HepG2 (cell line): ENCODE data around the gene CFAP61. TPM values are rescaled to one million over a fixed set of nuclear protein-coding genes. Genes with fewer than 3 reads are reported as not detected.

Experiments
- ATAC-seq: fragments of 200-7000 bp; cut with Tn5 transposase; 3 replicates; pipeline ENCODE4 v1.9.1; 2020; ENCODE audit warnings: mild to moderate bottlenecking, moderate library complexity
- BruUV-seq: library from RNA; stranded (reverse); fragments of 400-500 nt; replicated peaks from 2 replicates; lab custom pipeline; 2021; lab: Mats Ljungman, UMichigan
- CTCF ChIA-PET: fragments of 300-600 bp; formaldehyde crosslinking; extraction: SDS; loops from one replicate; lab custom pipeline; 2021; ENCODE audit warnings: low total read pairs, inconsistent platforms, low intra/inter-chr PET ratio; lab: Yijun Ruan, JAX
- POLR2A ChIA-PET: fragments of 350-600 bp; sonication (Branson Sonifier 250); formaldehyde crosslinking; loops from one replicate; lab custom pipeline; 2020; ENCODE audit warnings: antibody characterized with exemption, inconsistent platforms; lab: Yijun Ruan, JAX
- DNase-seq: peaks from one replicate; pipeline ENCODE4 v3.0.0-alpha.2; 2015; ENCODE audit warnings: low spot score
- FAIRE-seq: peaks from 3 replicates; lab custom pipeline; 2011; peaks lifted over from hg19 to GRCh38; lab: Jason Lieb, UNC
- H2AFZ ChIP-seq: one replicate; pipeline ENCODE4 v1.6.1; 2011; ENCODE audit warnings: low read length, inconsistent platforms
- H3K27ac ChIP-seq: fragments of 300-600 bp; 3 replicates; pipeline ENCODE4 v1.8.0; 2011; ENCODE audit warnings: mixed run types, mild to moderate bottlenecking, mixed read lengths, low read length, inconsistent platforms; ENCODE audit not compliant: insufficient read depth; ENCODE audit errors: extremely low read length
- H3K27me3 ChIP-seq, 2 experiments: fragments of 200-600 bp in 1 of 2; 2 replicates in 1 of 2; 3 replicates in 1 of 2; pipeline versions ENCODE4 v1.6.0 to v1.8.0; 2011; ENCODE audit warnings: low read length in 2 of 2, mild to moderate bottlenecking in 2 of 2, moderate library complexity in 2 of 2, inconsistent platforms in 1 of 2; ENCODE audit not compliant: insufficient read depth in 2 of 2, control insufficient read depth in 1 of 2
- H3K36me3 ChIP-seq, 2 experiments: fragments of 200-600 bp in 1 of 2; replicated peaks in 1 of 2; 2 replicates in 1 of 2; 3 replicates in 1 of 2; pipeline versions ENCODE4 v1.5.1 to v1.8.0; 2011; ENCODE audit warnings: low read length in 2 of 2, inconsistent platforms in 1 of 2; ENCODE audit not compliant: insufficient read depth in 2 of 2, control insufficient read depth in 1 of 2
- H3K4me1 ChIP-seq: 2 replicates; pipeline ENCODE4 v1.5.1; 2012; ENCODE audit warnings: low read length, inconsistent platforms; ENCODE audit not compliant: insufficient read depth
- H3K4me2 ChIP-seq: 2 replicates; pipeline ENCODE4 v1.6.0; 2011; ENCODE audit warnings: low read depth, low read length, inconsistent platforms
- H3K4me3 ChIP-seq, 3 experiments: fragments of 200-600 bp in 1 of 3; sonication (generic), shearing (Covaris generic) in 1 of 3; replicated peaks in 1 of 3; 2 replicates each; pipeline ENCODE4 v1.5.1; 2011 to 2016; ENCODE audit warnings: low read length in 3 of 3, inconsistent platforms in 2 of 3, low read depth in 2 of 3, mild to moderate bottlenecking in 2 of 3, control low read depth in 1 of 3, mixed read lengths in 1 of 3; ENCODE audit not compliant: insufficient read depth in 1 of 3
- H3K79me2 ChIP-seq: one replicate; pipeline ENCODE4 v1.6.1; 2011; ENCODE audit warnings: low read length, inconsistent platforms; ENCODE audit not compliant: insufficient read depth
- H3K9ac ChIP-seq: 2 replicates; pipeline ENCODE4 v1.6.0; 2011; ENCODE audit warnings: mild to moderate bottlenecking, low read depth, low read length, inconsistent platforms; ENCODE audit not compliant: insufficient read depth
- H3K9me3 ChIP-seq: 2 replicates; pipeline ENCODE4 v1.5.1; 2012; ENCODE audit warnings: mild to moderate bottlenecking, low read length
- H4K20me1 ChIP-seq: 2 replicates; pipeline ENCODE4 v1.6.0; 2011; ENCODE audit warnings: inconsistent platforms, mild to moderate bottlenecking, low read length, moderate library complexity; ENCODE audit not compliant: insufficient read depth
- ARNT ChIP-seq: fragments of 450-650 bp; IDR thresholded peaks from 2 replicates; pipeline ENCODE4 v1.6.1; 2017
- E2F5 ChIP-seq: sonication (generic); formaldehyde crosslinking; conservative IDR thresholded peaks from 2 replicates; pipeline ENCODE4 v1.4.0; 2020; ENCODE audit warnings: missing genetic modification reagents
- IRF2 ChIP-seq: IDR thresholded peaks from 2 replicates; pipeline ENCODE4 v1.6.1; 2018; ENCODE audit warnings: missing genetic modification reagents, missing compliant biosample characterization
- KLF9 ChIP-seq: IDR thresholded peaks from 2 replicates; pipeline ENCODE4 v1.6.1; 2016; ENCODE audit warnings: low read depth
- MLXIP ChIP-seq: sonication (generic); formaldehyde crosslinking; IDR thresholded peaks from 2 replicates; pipeline ENCODE4 v1.9.0; 2021; ENCODE audit warnings: missing genetic modification reagents, borderline replicate concordance
- PCBP2 ChIP-seq: fragments of 200-400 bp; formaldehyde crosslinking; optimal IDR thresholded peaks from 2 replicates; pipeline ENCODE3; 2018; ENCODE audit warnings: low read length, low read depth; ENCODE audit not compliant: poor library complexity, severe bottlenecking
- THYN1 ChIP-seq: sonication (generic); formaldehyde crosslinking; IDR thresholded peaks from 2 replicates; pipeline ENCODE4 v1.8.1; 2023; ENCODE audit warnings: low read depth, mild to moderate bottlenecking, moderate library complexity, missing genetic modification reagents, borderline replicate concordance
- ZNF318 ChIP-seq: sonication (generic); formaldehyde crosslinking; IDR thresholded peaks from 2 replicates; pipeline ENCODE4 v1.4.0; 2020; ENCODE audit warnings: mild to moderate bottlenecking, missing genetic modification reagents
- ZNF770 ChIP-seq: sonication (generic); formaldehyde crosslinking; IDR thresholded peaks from 2 replicates; pipeline ENCODE4 v1.5.0; 2020; ENCODE audit warnings: mild to moderate bottlenecking, missing genetic modification reagents
- WGBS: methylation state at CpG from one replicate; pipeline ENCODE4 v1.1.6; 2017; ENCODE audit warnings: low lambda C conversion rate; 5-methylcytosine and 5-hydroxymethylcytosine counted together
- in situ Hi-C: cut with HindIII; loops from 2 replicates; pipeline ENCODE4 v1.10.0; 2017; ENCODE audit warnings: low pct_unique_long_range_greater_than_20kb; ENCODE audit not compliant: extremely low pct_ligation_motif_present
- intact Hi-C: fragments of 100-400 bp; cut with micrococcal nuclease; formaldehyde crosslinking; loops from one replicate; pipeline ENCODE4 v1.10.0; 2022; ENCODE audit not compliant: unreplicated experiment
- polyA plus RNA-seq, 8 experiments: library from polyadenylated mRNA; depleted of rRNA in 3 of 8; stranded (reverse) in 7 of 8; unstranded in 1 of 8; fragments of >200 nt; fragmentation: Illumina TruSeq in 4 of 8; extraction: Trizol in 4 of 8; gene quantifications; 2 replicates each; pipeline versions ENCODE4 v1.2.1 to v1.2.3, GENCODE V29; 2011 to 2016; ENCODE audit warnings: low read depth in 4 of 8, missing spikeins in 1 of 8, mixed read lengths in 1 of 8; ENCODE audit not compliant: insufficient read depth in 1 of 8
- total RNA-seq, 5 experiments: library from RNA; depleted of rRNA; stranded (reverse); fragments of >200 nt; fragmentation: Illumina TruSeq; extraction: Trizol; gene quantifications; 2 replicates each; pipeline ENCODE4 v1.2.3, GENCODE V29; 2016; ENCODE audit warnings: low read depth in 1 of 5

Gene CFAP61
- total and polyA plus RNA-seq, 2 of the 13 experiments (the other 11 are each of a cell fraction or from before 2014, with no cell fraction given): 0.27 TPM; not detected in 1

- TF ChIP-seq ZNF318 (no peak), E2F5 (no peak), PCBP2 (no peak)
Measured at GRCh38 chr20:20089018-20089417, 36.7 kb downstream of the CFAP61 start (continued).

- no peak for ATAC-seq
- Histone ChIP-seq H4K20me1 (no peaks in the 10 kb centered on the region), H3K27ac (no peak overlapping the region), H3K79me2 (no peaks in the 10 kb centered on the region), H3K27me3 (peaks cover 2 to 10% of the 10 kb centered on the region in 2 experiments; a peak in 3 of 5 replicates), H3K4me2 (no peak overlapping the region), H3K36me3 (no peaks in the 10 kb centered on the region), H3K9me3 (no peaks in the 10 kb centered on the region), H3K4me3 (no peak overlapping the region), H3K9ac (no peak overlapping the region), H2AFZ (no peak overlapping the region), H3K4me1 (no peaks in the 10 kb centered on the region)
- no peak for FAIRE-seq
- 14% methylated on average over 1 of the region's 1 CpG for WGBS
- ChIA-PET POLR2A (no interaction called here), CTCF (no interaction called here)
- intact Hi-C loops (no loop called here), in situ Hi-C loops (loop anchor here (10.0 kb wide), 2 partner anchors 475 to 505 kb away; no protein-coding TSS in a partner anchor)
- no TSS peak for BruUV-seq
- DNase-seq: no peak
- TF ChIP-seq ZNF770: no peak
- TF ChIP-seq ARNT: no peak
- TF ChIP-seq KLF9: no peak
- TF ChIP-seq MLXIP (CRISPR knock-in tag): no peak
- TF ChIP-seq IRF2: no peak
- no peak for TF ChIP-seq THYN1
Measured at GRCh38 chr20:20089939-20090338, 37.6 kb downstream of the CFAP61 start.
